Mesodermal cell (in vitro differentiated cells): ENCODE measurements around the gene ZNF672. TPM values are rescaled to one million over a fixed set of nuclear protein-coding genes. Genes with fewer than 3 reads are reported as not detected.
"Not testable (repeated sequence)": the region's sequence is repeated elsewhere in the genome, so short reads cannot be mapped to it uniquely, and the experiment has no call there.

Experiments used
- H3K27ac ChIP-seq: 2 replicates; pipeline ENCODE4 v1.7.0; 2013; ENCODE audit warnings: mild to moderate bottlenecking, low read depth, low read length, moderate library complexity; ENCODE audit not compliant: severe bottlenecking
- H3K36me3 ChIP-seq: 2 replicates; pipeline ENCODE4 v1.7.1; 2013; ENCODE audit warnings: mild to moderate bottlenecking, low read length, moderate library complexity; ENCODE audit not compliant: control insufficient read depth, insufficient read depth
- H3K4me1 ChIP-seq: one replicate; pipeline ENCODE4 v1.7.1; 2013; ENCODE audit warnings: mild to moderate bottlenecking, low read length; ENCODE audit not compliant: insufficient read depth, control insufficient read depth, poor library complexity, severe bottlenecking
- H3K4me3 ChIP-seq: 2 replicates; pipeline ENCODE4 v1.7.0; 2013; ENCODE audit warnings: low read length, control low read depth, mild to moderate bottlenecking; ENCODE audit not compliant: insufficient read depth, poor library complexity, severe bottlenecking; ENCODE audit errors: extremely low read depth
- H3K9me3 ChIP-seq: 2 replicates; pipeline ENCODE4 v1.7.1; 2013; ENCODE audit warnings: mild to moderate bottlenecking, low read length, moderate library complexity; ENCODE audit not compliant: control insufficient read depth
- WGBS, 2 experiments: methylation state at CpG; one replicate each; pipeline ENCODE4 v1.1.5; 2013; ENCODE audit warnings: missing lambda C conversion rate in 2 of 2; ENCODE audit not compliant: insufficient coverage in 2 of 2; 5-methylcytosine and 5-hydroxymethylcytosine counted together
- polyA plus RNA-seq, 2 experiments: library from polyadenylated mRNA; stranded (reverse); fragments of 50-300 nt; gene quantifications; one replicate each; pipeline ENCODE4 v1.2.3, GENCODE V29; 2013

Gene ZNF672
- 32.1 TPM for polyA plus RNA-seq (2013, experiment 1 of 2)
- 27.8 TPM for polyA plus RNA-seq (2013, experiment 2 of 2)

- Histone ChIP-seq H3K36me3 (peaks cover 5% of the 10 kb centered on the region), H3K27ac (peak within 1 kb of the TSS; percentile 98), H3K9me3 (no peaks in the 10 kb centered on the region), H3K4me1 (peaks cover 11% of the 10 kb centered on the region), H3K4me3 (peak within 1 kb of the TSS; percentile 73)
- WGBS, 2 experiments, result 0% methylated on average over 37 to 42 of the region's 48 CpGs
Measured at GRCh38 chr1:248837781-248838356, at the start of gene ZNF672. ZNF672 (plus strand) TSS chr1:248838224; CDS start chr1:248847275, 9,051 bp downstream.

- Histone ChIP-seq H3K4me1 (no peaks in the 10 kb centered on the region), H3K4me3 (no peak overlapping the region), H3K36me3 (no peaks in the 10 kb centered on the region), H3K9me3 (peaks cover 44% of the 10 kb centered on the region), H3K27ac (no peak overlapping the region)
- WGBS, 2 experiments, result 55% methylated on average over 2 of the region's 3 CpGs; no CpG with 5 or more reads in 1 of the 2 experiments
Measured at GRCh38 chr1:248788327-248788726, 49.7 kb upstream of the ZNF672 start.

- not testable (repeated sequence) for H3K27ac ChIP-seq, H3K4me1 ChIP-seq, H3K36me3 ChIP-seq, H3K4me3 ChIP-seq
- no CpG with 5 or more reads among the region's 2 CpGs for WGBS, 2 experiments
- H3K9me3 ChIP-seq, result peaks cover 36% of the 10 kb centered on the region
Measured at GRCh38 chr1:248789337-248789736, 48.7 kb upstream of the ZNF672 start.

DNA sequence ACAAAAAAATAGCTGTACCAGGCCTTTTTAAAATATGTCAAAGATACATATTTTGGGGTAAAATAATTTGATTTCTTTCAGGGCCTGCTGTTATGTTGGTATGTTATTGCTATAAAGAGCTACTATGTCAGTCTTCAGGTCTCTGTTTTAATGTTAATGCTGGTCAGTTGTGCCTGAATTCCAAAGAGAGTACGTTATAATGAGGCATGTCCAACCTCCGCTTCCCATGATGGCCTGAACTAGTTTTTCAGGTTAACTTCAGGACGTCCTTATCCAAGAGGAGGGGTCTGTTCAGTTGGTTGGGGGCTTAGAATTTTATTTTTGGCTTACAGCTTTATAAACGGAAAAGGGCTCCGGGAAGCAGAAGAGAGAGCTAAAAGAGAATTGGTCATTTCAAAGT is 47.6 kb upstream of the ZNF672 start:
- H3K36me3 ChIP-seq, result no peaks in the 10 kb centered on the region
- no peaks in the 10 kb centered on the region for H3K4me1 ChIP-seq
- H3K9me3 ChIP-seq, result peaks cover 40% of the 10 kb centered on the region
- H3K4me3 ChIP-seq, result no peak overlapping the region
- 53 to 72% methylated on average over 5 of the region's 5 CpGs for WGBS, 2 experiments
- H3K27ac ChIP-seq, result no peak overlapping the region

DNA sequence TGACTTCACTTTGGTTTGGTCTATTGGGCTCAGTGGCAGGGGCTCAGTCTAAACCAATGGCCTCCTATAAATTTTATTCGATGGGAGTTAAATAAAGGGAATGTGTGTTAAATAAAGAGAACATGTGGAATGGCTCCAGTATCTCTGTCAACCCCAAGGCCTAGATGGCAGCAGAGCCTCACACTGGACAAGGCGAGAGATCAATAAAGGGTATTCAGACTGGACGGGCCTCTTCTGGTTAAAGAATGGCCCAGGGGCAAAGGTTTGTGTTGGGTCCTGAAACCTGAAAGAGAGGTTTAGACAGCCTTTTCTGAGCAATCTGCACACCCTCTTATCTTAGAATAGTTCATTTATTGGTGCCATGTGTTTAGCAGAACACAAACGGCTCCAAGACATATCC is 47.0 kb upstream of the ZNF672 start:
- no peaks in the 10 kb centered on the region for H3K36me3 ChIP-seq
- no peak overlapping the region for H3K27ac ChIP-seq
- no peak overlapping the region for H3K4me3 ChIP-seq
- 78 to 86% methylated on average over 3 of the region's 4 CpGs for WGBS, 2 experiments
- H3K9me3 ChIP-seq, result peaks cover 42% of the 10 kb centered on the region
- no peaks in the 10 kb centered on the region for H3K4me1 ChIP-seq

- H3K27ac ChIP-seq, result no peak overlapping the region
- peaks cover 42% of the 10 kb centered on the region for H3K9me3 ChIP-seq
- H3K4me1 ChIP-seq, result no peaks in the 10 kb centered on the region
- H3K4me3 ChIP-seq, result no peak overlapping the region
- 74 to 80% methylated on average over 4 to 5 of the region's 5 CpGs for WGBS, 2 experiments
- H3K36me3 ChIP-seq, result no peaks in the 10 kb centered on the region
Measured at GRCh38 chr1:248792342-248792741, 45.7 kb upstream of the ZNF672 start.

GRCh38 chr1:248793592-248793991 is 44.4 kb upstream of the ZNF672 start:
- peaks cover 37% of the 10 kb centered on the region for H3K9me3 ChIP-seq
- no peaks in the 10 kb centered on the region for H3K36me3 ChIP-seq
- H3K27ac ChIP-seq, result no peak overlapping the region
- H3K4me1 ChIP-seq, result no peaks in the 10 kb centered on the region
- no peak overlapping the region for H3K4me3 ChIP-seq

- H3K27ac ChIP-seq, H3K4me3 ChIP-seq, H3K36me3 ChIP-seq, H3K4me1 ChIP-seq: not testable (repeated sequence)
- 56 to 83% methylated on average over 1 to 3 of the region's 5 CpGs for WGBS, 2 experiments
- peaks cover 27% of the 10 kb centered on the region for H3K9me3 ChIP-seq
Measured at GRCh38 chr1:248794663-248795062, 43.4 kb upstream of the ZNF672 start.

DNA sequence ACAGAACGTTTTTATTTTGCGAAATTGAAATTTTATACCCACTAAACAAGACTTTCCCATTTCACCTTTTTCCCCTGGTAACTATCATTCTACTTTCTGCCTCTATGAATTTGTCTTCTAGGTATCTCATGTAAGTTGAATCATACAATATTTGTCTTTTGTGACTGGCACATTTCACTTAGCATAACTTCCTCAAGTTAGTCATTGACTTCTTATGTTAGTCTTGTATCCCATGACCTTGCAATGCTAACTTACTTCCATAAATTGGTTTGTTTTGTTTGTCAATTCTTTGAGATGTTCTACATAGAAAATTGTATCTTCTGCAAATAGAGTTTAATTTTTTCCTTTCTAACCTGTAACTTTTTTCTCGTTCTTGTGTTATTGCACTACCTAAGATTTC is 39.2 kb upstream of the ZNF672 start:
- Histone ChIP-seq H3K4me3 (no peak overlapping the region), H3K36me3 (no peaks in the 10 kb centered on the region), H3K27ac (no peak overlapping the region), H3K4me1 (no peaks in the 10 kb centered on the region), H3K9me3 (peaks cover 14% of the 10 kb centered on the region)
- no CpG with 5 or more reads among the region's 3 CpGs for WGBS, 2 experiments

- no peak overlapping the region for H3K27ac ChIP-seq
- WGBS, 2 experiments, result no CpG with 5 or more reads among the region's 3 CpGs
- H3K4me3 ChIP-seq, result no peak overlapping the region
- no peaks in the 10 kb centered on the region for H3K4me1 ChIP-seq
- H3K36me3 ChIP-seq, result no peaks in the 10 kb centered on the region
- H3K9me3 ChIP-seq, result peaks cover 6% of the 10 kb centered on the region
Measured at GRCh38 chr1:248800459-248800858, 37.6 kb upstream of the ZNF672 start.

- 76 to 82% methylated on average over 4 to 5 of the region's 6 CpGs for WGBS, 2 experiments
- no peak overlapping the region for H3K27ac ChIP-seq
- no peaks in the 10 kb centered on the region for H3K4me1 ChIP-seq
Measured at GRCh38 chr1:248802454-248802853, 35.6 kb upstream of the ZNF672 start.

More at GRCh38 chr1:248802454-248802853, 35.6 kb upstream of the ZNF672 start:
- Histone ChIP-seq H3K4me3 (no peak overlapping the region), H3K9me3 (peaks cover 3% of the 10 kb centered on the region), H3K36me3 (no peaks in the 10 kb centered on the region)
